ENCODE measurements around the gene CTXN1.

DNA sequence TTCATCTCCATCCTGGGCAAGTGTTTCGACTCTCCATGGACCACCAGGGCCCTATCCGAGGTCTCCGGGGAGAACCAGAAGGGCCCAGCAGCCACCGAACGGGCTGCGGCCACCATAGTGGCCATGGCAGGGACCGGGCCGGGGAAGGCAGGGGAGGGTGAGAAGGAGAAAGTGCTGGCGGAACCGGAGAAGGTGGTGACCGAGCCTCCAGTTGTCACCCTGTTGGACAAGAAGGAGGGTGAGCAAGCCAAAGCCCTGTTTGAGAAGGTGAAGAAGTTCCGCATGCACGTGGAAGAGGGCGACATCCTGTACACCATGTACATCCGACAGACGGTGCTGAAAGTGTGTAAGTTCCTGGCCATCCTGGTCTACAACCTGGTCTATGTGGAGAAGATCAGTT lies 27.0 kb downstream of the CTXN1 start:
- no peak for TF ChIP-seq EZH2 (IDR thresholded peaks at IDR 0.05; ENCODE audit: borderline replicate concordance, insufficient read depth, low read depth, low read length, poor library complexity, severe bottlenecking)
- no peak for TF ChIP-seq CTCF (IDR thresholded peaks at IDR 0.05)
